Body of pancreas (tissue), 4 donors: ENCODE data around the gene PRR18.

Source experiments
- CTCF ChIP-seq, 7 experiments: fragments of 450-650 bp in 4 of 7; fragments of 200-600 bp in 3 of 7; sonication (generic) in 3 of 7; IDR thresholded peaks; one replicate each; pipeline ENCODE4 v1.5.1; 2016 to 2019; ENCODE audit warnings: antibody characterized with exemption in 7 of 7
- POLR2A ChIP-seq, 3 donors: fragments of 450-650 bp; IDR thresholded peaks; one replicate each; pipeline ENCODE4 v1.6.1; 2016; ENCODE audit warnings: antibody characterized with exemption in 3 of 3, mild to moderate bottlenecking in 2 of 3

GRCh38 chr6:166341464-166341863 lies 33.3 kb upstream of the PRR18 start:
- TF ChIP-seq CTCF (IDR thresholded peaks at IDR 0.05) = no peak
- TF ChIP-seq POLR2A (IDR thresholded peaks at IDR 0.05) = no peak
